Panc1 (cell line): ENCODE data around the gene NFIB. TPM values are rescaled to one million over a fixed set of nuclear protein-coding genes. Genes with fewer than 3 reads are reported as not detected.

Experiments
- ATAC-seq: fragments of 200-7000 bp; cut with Tn5 transposase; 2 replicates; pipeline ENCODE4 v1.9.1; 2020; ENCODE audit warnings: mild to moderate bottlenecking, moderate library complexity
- BruUV-seq: library from RNA; stranded (reverse); fragments of 400-500 nt; replicated peaks from 2 replicates; lab custom pipeline; 2021; lab: Mats Ljungman, UMichigan
- CTCF ChIA-PET: fragments of 300-600 bp; sonication (Branson Sonifier 250); formaldehyde crosslinking; loops from one replicate; lab custom pipeline; 2022; ENCODE audit warnings: antibody characterized with exemption; lab: Charles Lee
- POLR2A ChIA-PET: fragments of 300-600 bp; sonication (Branson Sonifier 250); formaldehyde crosslinking; loops from one replicate; lab custom pipeline; 2022; ENCODE audit warnings: antibody characterized with exemption; lab: Charles Lee
- DNase-seq: peaks from one replicate; pipeline ENCODE4 v3.0.0-alpha.2; 2010; ENCODE audit warnings: low read depth, low spot score
- H3K27ac ChIP-seq: 2 replicates; pipeline ENCODE4 v1.5.1; 2011; ENCODE audit warnings: mild to moderate bottlenecking, low read length, inconsistent platforms
- H3K27me3 ChIP-seq: fragments of 200-500 bp; sonication (Bioruptor generic); 2 replicates; pipeline ENCODE4 v1.6.0; 2014; ENCODE audit warnings: low read length, inconsistent platforms; ENCODE audit not compliant: control insufficient read depth, insufficient read depth
- H3K36me3 ChIP-seq: fragments of 200-500 bp; sonication (Bioruptor generic); 2 replicates; pipeline ENCODE4 v1.5.1; 2014; ENCODE audit warnings: inconsistent platforms, mild to moderate bottlenecking, low read length, moderate library complexity; ENCODE audit not compliant: control insufficient read depth, insufficient read depth
- H3K4me1 ChIP-seq: 2 replicates; pipeline ENCODE4 v1.5.1; 2011; ENCODE audit warnings: inconsistent platforms, mild to moderate bottlenecking, low read length, moderate library complexity; ENCODE audit not compliant: control insufficient read depth, insufficient read depth
- H3K4me3 ChIP-seq, 2 experiments: 2 replicates each; pipeline ENCODE4 v1.5.1; 2011 to 2012; ENCODE audit warnings: low read depth in 2 of 2, low read length in 2 of 2, mild to moderate bottlenecking in 2 of 2, inconsistent platforms in 1 of 2, moderate library complexity in 1 of 2
- H3K9me3 ChIP-seq: fragments of 200-500 bp; sonication (Bioruptor generic); 2 replicates; pipeline ENCODE4 v1.5.1; 2014; ENCODE audit warnings: low read depth, mild to moderate bottlenecking, inconsistent platforms, low read length, moderate library complexity; ENCODE audit not compliant: control insufficient read depth, insufficient read depth
- CTCF ChIP-seq: fragments of 450-650 bp; IDR thresholded peaks from 2 replicates; pipeline ENCODE4 v1.5.1; 2017; ENCODE audit warnings: mild to moderate bottlenecking
- POLR2AphosphoS5 ChIP-seq: IDR thresholded peaks from 2 replicates; pipeline ENCODE4 v1.6.1; 2012; ENCODE audit warnings: mild to moderate bottlenecking, low read depth, low read length, moderate library complexity
- REST ChIP-seq, 2 experiments: IDR thresholded peaks; 2 replicates each; pipeline ENCODE4 v1.6.1; 2011 to 2012; ENCODE audit warnings: low read depth in 2 of 2, control low read depth in 1 of 2, low read length in 1 of 2, mild to moderate bottlenecking in 1 of 2, moderate library complexity in 1 of 2; ENCODE audit not compliant: insufficient read depth in 1 of 2
- SIN3A ChIP-seq: IDR thresholded peaks from 2 replicates; pipeline ENCODE4 v1.6.1; 2012; ENCODE audit warnings: low read depth, mild to moderate bottlenecking, low read length, moderate library complexity, borderline replicate concordance; ENCODE audit not compliant: insufficient read depth
- TCF7L2 ChIP-seq: IDR thresholded peaks from 2 replicates; pipeline ENCODE4 v1.6.1; 2011; ENCODE audit warnings: mild to moderate bottlenecking, low read depth, low read length, inconsistent platforms
- in situ Hi-C: cut with HindIII; loops from 2 replicates; pipeline ENCODE4 v1.10.0; 2016; ENCODE audit warnings: low sequenced_read_pairs, low pct_unique_long_range_greater_than_20kb
- intact Hi-C: fragments of 100-400 bp; cut with micrococcal nuclease; formaldehyde crosslinking; loops from one replicate; pipeline ENCODE4 v1.10.0; 2022; ENCODE audit not compliant: unreplicated experiment
- total RNA-seq: library from RNA; stranded (reverse); gene quantifications from one replicate; pipeline ENCODE4 v1.2.1, GENCODE V29; 2021; ENCODE audit not compliant: unreplicated experiment

Gene NFIB
- total RNA-seq, 1 experiment from 2014 or later = 26.7 TPM

GRCh38 chr9:14170392-14170931 lies 143.5 kb downstream of the NFIB start:
- in situ Hi-C loops = no loop called here

GRCh38 chr9:14168381-14168780 lies 145.6 kb downstream of the NFIB start:
- intact Hi-C loops = no loop called here
- ChIA-PET POLR2A (no interaction called here), CTCF (no interaction called here)
- Histone ChIP-seq H3K4me1 (no peaks in the 10 kb centered on the region), H3K27ac (no peak overlapping the region), H3K9me3 (no peaks in the 10 kb centered on the region), H3K36me3 (no peaks in the 10 kb centered on the region), H3K4me3 (no peak overlapping the region), H3K27me3 (no peaks in the 10 kb centered on the region)
- no TSS peak for BruUV-seq
- TF ChIP-seq POLR2AphosphoS5 (no peak), REST (IDR thresholded peaks at IDR 0.05; ENCODE audit: insufficient read depth in 1 of 2, low read depth in 2 of 2, low read length in 1 of 2) (no peak), CTCF (no peak)
- ATAC-seq = no peak
- in situ Hi-C loops = no loop called here
- no peak for DNase-seq

More at GRCh38 chr9:14170392-14170931, 143.5 kb downstream of the NFIB start:
- DNase-seq (no peak), ATAC-seq (no peak)
- Histone ChIP-seq H3K27ac (no peak overlapping the region), H3K27me3 (no peaks in the 10 kb centered on the region), H3K4me1 (no peaks in the 10 kb centered on the region), H3K4me3 (no peak overlapping the region), H3K36me3 (no peaks in the 10 kb centered on the region), H3K9me3 (no peaks in the 10 kb centered on the region)
- POLR2A ChIA-PET = no interaction called here
- intact Hi-C loops = no loop called here
- CTCF ChIA-PET = no interaction called here
- no TSS peak for BruUV-seq
- TF ChIP-seq REST (IDR thresholded peaks at IDR 0.05; ENCODE audit: insufficient read depth in 1 of 2, low read depth in 2 of 2, low read length in 1 of 2) (no peak), SIN3A (no peak), POLR2AphosphoS5 (no peak), TCF7L2 (no peak), CTCF (no peak)
